AG10803 (cell line): ENCODE results near the gene CARD18.

Source experiments
- DNase-seq: peaks from one replicate; pipeline ENCODE4 v3.0.0; 2010; ENCODE audit warnings: low read depth
- H3K4me3 ChIP-seq: 2 replicates; pipeline ENCODE4 v1.5.1; 2011; ENCODE audit warnings: mild to moderate bottlenecking, low read length, control low read depth
- CTCF ChIP-seq: conservative IDR thresholded peaks from 2 replicates; pipeline ENCODE4 v1.5.1; 2011; ENCODE audit warnings: mild to moderate bottlenecking, low read length, control low read depth, inconsistent platforms

CARD18 gene

DNA sequence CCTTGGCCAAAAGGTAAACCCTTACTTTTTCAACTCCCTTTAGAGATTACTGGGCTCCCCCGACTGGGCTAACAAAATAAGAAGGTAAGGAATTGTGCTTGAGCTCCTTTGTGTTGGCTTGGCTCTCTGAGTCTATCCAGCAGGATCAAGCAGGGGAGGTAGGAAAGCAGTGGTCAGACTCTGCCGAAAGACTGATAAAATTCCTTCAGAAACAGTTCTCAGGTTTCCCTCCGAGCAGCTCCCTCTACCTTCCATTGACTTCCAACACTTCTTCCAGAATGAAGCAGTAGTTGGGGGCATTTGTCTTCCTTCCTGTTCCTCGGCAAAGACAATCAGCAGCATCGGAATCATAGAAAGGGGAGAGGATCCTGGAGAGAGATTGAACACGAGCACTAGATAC, 16.1 kb upstream of the CARD18 start:
- no peak for TF ChIP-seq CTCF
- DNase-seq: no peak
- H3K4me3 ChIP-seq: no peak overlapping the region

DNA sequence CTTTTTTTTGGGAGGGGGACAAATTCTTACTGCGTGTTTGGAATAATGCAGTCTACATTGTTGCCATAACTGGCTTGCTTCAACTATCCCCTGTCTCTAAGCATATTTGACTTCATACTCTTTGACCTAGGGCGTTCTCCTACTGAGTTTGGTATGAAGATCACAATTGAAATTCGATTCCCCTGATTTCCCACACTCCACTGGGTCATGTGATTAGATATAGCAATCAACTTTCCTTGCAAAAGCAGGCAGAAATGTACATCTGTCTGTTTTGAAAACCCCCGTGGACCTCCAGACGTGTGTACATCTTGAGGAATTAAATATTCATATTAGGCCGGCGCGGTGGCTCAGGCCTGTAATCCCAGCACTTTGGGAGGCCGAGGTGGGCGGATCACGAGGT, 13.8 kb upstream of the CARD18 start:
- TF ChIP-seq CTCF: no peak
- DNase-seq: no peak
- no peak overlapping the region for H3K4me3 ChIP-seq

GRCh38 chr11:105152560-105152959, 13.0 kb upstream of the CARD18 start:
- TF ChIP-seq CTCF: no peak
- H3K4me3 ChIP-seq: no peak overlapping the region

DNA sequence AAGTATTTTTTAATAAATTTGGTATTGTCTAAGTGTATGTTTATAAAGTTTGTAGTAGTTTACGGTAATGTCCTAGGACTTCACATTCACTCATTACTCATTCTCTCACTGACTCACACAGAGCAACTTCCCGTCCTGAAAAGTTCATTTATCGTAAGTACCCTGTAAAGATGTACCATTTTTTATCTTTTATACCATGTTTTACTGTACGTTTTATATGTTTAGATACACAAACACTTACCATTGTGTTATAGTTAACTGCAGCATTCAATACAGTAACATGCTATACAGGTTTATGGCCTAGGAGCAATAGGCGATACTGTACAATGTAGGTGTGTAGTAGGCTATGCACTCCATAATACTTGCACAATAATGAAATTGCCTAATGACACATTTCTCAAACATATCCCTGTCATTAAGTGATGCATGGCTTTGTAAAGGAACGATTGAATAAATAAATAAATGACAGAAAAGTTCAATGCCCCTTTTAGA, 12.5 kb upstream of the CARD18 start:
- no peak overlapping the region for H3K4me3 ChIP-seq
- DNase-seq: no peak
- no peak for TF ChIP-seq CTCF

More at GRCh38 chr11:105152560-105152959, 13.0 kb upstream of the CARD18 start:
- DNase-seq: no peak

DNA sequence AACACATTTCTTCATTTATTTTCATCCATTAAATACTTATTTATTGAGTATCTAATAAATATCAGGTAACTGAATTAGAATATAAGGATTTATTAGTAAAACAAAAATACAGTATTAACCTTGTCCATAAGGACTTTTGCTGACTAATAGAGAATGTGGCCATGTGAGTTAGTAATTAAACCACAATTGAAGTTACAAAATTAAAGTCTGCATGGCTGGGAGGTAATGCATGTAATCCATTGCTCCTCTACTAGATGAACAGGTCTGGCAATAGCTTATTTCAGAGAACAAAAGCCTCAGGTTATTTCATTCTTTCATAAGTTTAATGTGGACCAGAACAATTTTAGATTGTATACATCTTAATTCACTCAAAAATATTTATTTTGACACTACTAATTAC, 9.9 kb upstream of the CARD18 start:
- no peak for DNase-seq
- H3K4me3 ChIP-seq: no peak overlapping the region
- no peak for TF ChIP-seq CTCF

- DNase-seq: no peak
- H3K4me3 ChIP-seq: no peak overlapping the region
- TF ChIP-seq CTCF: no peak
Observed at GRCh38 chr11:105148241-105148640, 8.7 kb upstream of the CARD18 start.

DNA sequence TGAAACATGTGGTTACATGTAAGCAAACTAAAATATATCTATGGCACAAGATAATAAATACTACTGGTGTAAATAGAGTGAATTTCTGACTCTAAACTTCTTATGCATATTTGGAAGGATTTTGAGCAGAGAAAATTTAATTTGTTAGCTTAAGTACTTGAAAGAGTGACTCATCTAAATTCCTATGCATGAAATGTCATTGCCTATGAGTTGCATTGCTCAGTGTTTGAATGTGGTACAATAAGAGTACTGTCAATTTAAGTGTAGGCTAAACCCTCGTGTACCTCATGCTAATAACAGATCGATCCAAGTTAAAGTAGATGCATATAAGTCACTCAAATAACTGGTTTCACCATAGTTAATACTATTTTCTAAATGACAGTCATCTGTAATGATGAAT, 5.3 kb upstream of the CARD18 start:
- H3K4me3 ChIP-seq: no peak overlapping the region
- TF ChIP-seq CTCF: no peak
- peak; percentile 72 for DNase-seq
